Ishikawa (cell line): Measurements from ENCODE around the gene RTEL1.

ENCODE experiments used
- CEBPB ChIP-seq: IDR thresholded peaks from 2 replicates; pipeline ENCODE4 v1.6.1; 2012
- CREB1 ChIP-seq: IDR thresholded peaks from 2 replicates; pipeline ENCODE4 v1.6.1; 2012; ENCODE audit warnings: low read depth
- EGR1 ChIP-seq: IDR thresholded peaks from 2 replicates; pipeline ENCODE4 v1.6.1; 2012
- EP300 ChIP-seq: IDR thresholded peaks from 2 replicates; pipeline ENCODE4 v1.6.1; 2012; ENCODE audit warnings: borderline replicate concordance
- FOXM1 ChIP-seq: IDR thresholded peaks from 2 replicates; pipeline ENCODE4 v1.6.1; 2012; ENCODE audit warnings: low read depth, borderline replicate concordance
- MAX ChIP-seq: IDR thresholded peaks from 2 replicates; pipeline ENCODE4 v1.6.1; 2012
- NFIC ChIP-seq: IDR thresholded peaks from 2 replicates; pipeline ENCODE4 v1.6.1; 2012
- RAD21 ChIP-seq: IDR thresholded peaks from 2 replicates; pipeline ENCODE4 v1.6.1; 2012; ENCODE audit warnings: low read depth
- TAF1 ChIP-seq: IDR thresholded peaks from 2 replicates; pipeline ENCODE4 v1.6.1; 2012; ENCODE audit warnings: low read depth, mild to moderate bottlenecking
- TCF12 ChIP-seq: IDR thresholded peaks from 2 replicates; pipeline ENCODE4 v1.6.1; 2012; ENCODE audit warnings: low read depth
- TEAD4 ChIP-seq: IDR thresholded peaks from 2 replicates; pipeline ENCODE4 v1.6.1; 2012
- USF1 ChIP-seq: IDR thresholded peaks from 2 replicates; pipeline ENCODE4 v1.6.1; 2012
- YY1 ChIP-seq: IDR thresholded peaks from 2 replicates; pipeline ENCODE4 v1.6.1; 2012; ENCODE audit warnings: low read depth
- ZBTB7A ChIP-seq: IDR thresholded peaks from 2 replicates; pipeline ENCODE4 v1.6.1; 2012; ENCODE audit warnings: low read depth
- TF ChIP-seq, protein P1 (sequence below): IDR thresholded peaks from 2 replicates; pipeline ENCODE4 v1.6.1; 2012; ENCODE audit warnings: low read depth, mild to moderate bottlenecking

The RTEL1 gene

GRCh38 chr20:63657937-63658748 lies at the start of gene RTEL1:
RTEL1 (plus strand) TSS chr20:63658312; CDS start chr20:63659403, 1,091 bp downstream.
- TF ChIP-seq ZBTB7A = no peak
- 0 out of 2 replicates have a peak, but pooled peaks have one; percentile 6 for TF ChIP-seq CREB1
- TF ChIP-seq, protein P1, sequence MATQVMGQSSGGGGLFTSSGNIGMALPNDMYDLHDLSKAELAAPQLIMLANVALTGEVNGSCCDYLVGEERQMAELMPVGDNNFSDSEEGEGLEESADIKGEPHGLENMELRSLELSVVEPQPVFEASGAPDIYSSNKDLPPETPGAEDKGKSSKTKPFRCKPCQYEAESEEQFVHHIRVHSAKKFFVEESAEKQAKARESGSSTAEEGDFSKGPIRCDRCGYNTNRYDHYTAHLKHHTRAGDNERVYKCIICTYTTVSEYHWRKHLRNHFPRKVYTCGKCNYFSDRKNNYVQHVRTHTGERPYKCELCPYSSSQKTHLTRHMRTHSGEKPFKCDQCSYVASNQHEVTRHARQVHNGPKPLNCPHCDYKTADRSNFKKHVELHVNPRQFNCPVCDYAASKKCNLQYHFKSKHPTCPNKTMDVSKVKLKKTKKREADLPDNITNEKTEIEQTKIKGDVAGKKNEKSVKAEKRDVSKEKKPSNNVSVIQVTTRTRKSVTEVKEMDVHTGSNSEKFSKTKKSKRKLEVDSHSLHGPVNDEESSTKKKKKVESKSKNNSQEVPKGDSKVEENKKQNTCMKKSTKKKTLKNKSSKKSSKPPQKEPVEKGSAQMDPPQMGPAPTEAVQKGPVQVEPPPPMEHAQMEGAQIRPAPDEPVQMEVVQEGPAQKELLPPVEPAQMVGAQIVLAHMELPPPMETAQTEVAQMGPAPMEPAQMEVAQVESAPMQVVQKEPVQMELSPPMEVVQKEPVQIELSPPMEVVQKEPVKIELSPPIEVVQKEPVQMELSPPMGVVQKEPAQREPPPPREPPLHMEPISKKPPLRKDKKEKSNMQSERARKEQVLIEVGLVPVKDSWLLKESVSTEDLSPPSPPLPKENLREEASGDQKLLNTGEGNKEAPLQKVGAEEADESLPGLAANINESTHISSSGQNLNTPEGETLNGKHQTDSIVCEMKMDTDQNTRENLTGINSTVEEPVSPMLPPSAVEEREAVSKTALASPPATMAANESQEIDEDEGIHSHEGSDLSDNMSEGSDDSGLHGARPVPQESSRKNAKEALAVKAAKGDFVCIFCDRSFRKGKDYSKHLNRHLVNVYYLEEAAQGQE = 0 out of 2 replicates have a peak, but pooled peaks have one; percentile 20
- peak; percentile 69 for TF ChIP-seq USF1
- TF ChIP-seq RAD21 = no peak
- TF ChIP-seq CEBPB = no peak
- no peak for TF ChIP-seq NFIC
- peak; percentile 21 for TF ChIP-seq YY1
- TF ChIP-seq FOXM1 = no peak
- peak; percentile 40 for TF ChIP-seq MAX
- TF ChIP-seq TCF12 = peak; percentile 66; the same call in 1 of the 2 replicates
- no peak for TF ChIP-seq EGR1
- peak; percentile 6; the same call in 1 of the 2 replicates for TF ChIP-seq EP300
- peak; percentile 93 for TF ChIP-seq TAF1
- TF ChIP-seq TEAD4 = no peak

DNA sequence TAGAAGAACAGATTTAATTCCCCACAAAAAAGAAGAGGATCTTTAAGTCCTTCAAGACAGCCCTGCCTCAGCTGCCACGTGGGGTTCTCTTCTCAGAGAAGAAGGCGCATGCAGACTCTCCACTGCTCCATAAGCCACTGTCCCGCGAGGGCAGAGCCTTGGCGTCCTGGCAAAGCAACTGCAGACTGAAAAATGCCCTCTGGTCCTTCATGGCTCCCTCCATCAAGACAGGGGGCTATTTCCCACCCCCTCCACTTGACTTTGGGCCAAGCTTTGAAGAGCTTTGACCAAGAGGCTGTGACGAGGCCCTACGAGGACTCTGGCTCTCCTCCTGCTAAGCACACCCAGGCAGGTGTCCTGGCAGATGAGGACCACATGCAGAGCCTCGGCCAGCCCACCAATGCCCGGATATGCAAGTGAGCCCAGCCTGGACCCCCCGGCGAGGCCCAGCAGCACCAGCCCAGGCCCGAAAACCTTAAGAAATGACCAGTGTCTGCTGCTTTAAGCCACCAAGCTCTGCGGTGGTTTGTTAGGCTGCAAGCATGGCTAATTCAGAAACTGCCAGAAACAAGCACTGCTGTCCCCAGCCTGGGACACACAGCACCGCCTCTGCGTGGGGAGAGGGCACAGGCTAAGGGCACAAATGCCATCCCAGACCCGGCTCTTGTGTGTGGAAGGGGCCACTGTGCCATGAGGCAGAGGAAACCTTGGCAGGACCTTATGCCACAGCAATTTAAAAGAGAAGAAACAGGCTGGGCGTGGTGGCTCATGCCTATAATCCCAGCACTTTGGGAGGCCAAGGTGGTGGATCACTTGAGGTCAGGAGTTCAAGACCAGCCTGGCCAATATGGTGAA lies 47.3 kb upstream of the RTEL1 start:
- TF ChIP-seq, protein P1 = no peak
- TF ChIP-seq YY1 = no peak

DNA sequence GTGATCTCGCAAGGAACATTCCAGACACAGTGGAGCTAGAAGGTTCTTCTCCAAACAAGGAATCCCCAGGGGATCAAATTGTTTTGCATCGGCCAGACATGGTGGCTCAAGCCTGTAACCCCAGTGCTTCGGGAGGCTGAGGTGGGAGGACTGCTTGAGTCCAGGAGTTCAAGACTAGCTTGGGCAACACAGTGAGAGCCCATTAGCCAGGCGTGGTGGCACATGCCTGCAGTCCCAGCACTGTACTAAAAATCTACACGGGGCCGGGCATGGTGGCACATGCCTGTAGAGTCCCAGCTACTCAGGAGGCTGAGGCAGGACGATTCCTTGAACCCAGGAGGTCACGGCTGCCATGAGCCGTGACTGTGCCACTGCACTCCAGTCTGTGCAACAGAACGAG lies 46.5 kb upstream of the RTEL1 start:
- TF ChIP-seq NFIC = no peak
- TF ChIP-seq MAX = no peak
- no peak for TF ChIP-seq CREB1
- TF ChIP-seq YY1 = no peak
- no peak for TF ChIP-seq EP300
- TF ChIP-seq TCF12 = no peak
- no peak for TF ChIP-seq RAD21
- TF ChIP-seq, protein P1 = no peak
- TF ChIP-seq CEBPB = no peak
- no peak for TF ChIP-seq EGR1
- no peak for TF ChIP-seq TAF1
- TF ChIP-seq TEAD4 = no peak
- TF ChIP-seq FOXM1 = no peak
- TF ChIP-seq USF1 = no peak
